Fibroblast of the conjunctiva (primary cell): ENCODE data around the gene C19orf53.

Experiments used
- DNase-seq: peaks from one replicate; pipeline ENCODE4 v3.0.0-alpha.2; 2010; ENCODE audit warnings: low read depth

The C19orf53 gene

GRCh38 chr19:13796301-13797057 lies 22.2 kb downstream of the C19orf53 start:
- peak; percentile 87 for DNase-seq

DNA sequence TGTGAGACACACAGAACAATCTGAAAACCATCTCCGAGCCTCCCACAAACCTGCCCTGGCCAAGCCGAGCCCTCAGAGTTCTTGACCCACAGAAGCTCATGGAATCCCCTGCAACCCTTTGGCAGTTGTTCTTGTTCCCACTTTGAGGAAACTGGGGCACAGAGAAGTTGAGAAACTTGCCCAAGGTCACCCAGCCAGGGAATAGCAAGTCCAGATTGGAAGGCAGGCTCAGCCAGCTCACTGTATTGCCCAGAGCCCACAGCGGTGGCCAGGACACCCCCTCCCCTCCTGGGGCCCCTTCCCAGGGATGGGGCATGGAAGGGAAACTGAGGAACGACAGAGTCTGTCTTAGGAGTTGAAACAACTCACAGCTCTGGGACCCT lies 22.8 kb downstream of the C19orf53 start:
- DNase-seq = no peak

DNA sequence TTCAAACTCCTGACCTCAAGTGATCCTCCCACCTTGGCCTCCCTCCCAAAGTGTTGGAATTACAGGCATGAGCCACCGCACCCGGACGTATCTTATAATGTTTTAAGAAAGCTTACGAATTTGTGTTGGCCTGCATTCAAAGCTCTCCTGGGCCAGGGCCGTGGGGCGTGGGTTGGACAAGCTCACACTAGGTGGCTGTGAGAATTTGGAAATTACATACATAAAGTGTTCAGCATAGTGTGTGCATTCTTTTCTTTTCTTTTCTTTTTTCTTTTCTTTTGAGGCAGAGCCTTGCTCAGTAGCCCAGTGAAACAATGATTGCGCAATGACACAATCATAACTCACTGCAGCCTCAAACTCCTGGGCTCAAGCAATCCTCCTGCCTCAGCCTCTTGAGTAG lies 23.6 kb downstream of the C19orf53 start:
- DNase-seq = peak; percentile 59

DNA sequence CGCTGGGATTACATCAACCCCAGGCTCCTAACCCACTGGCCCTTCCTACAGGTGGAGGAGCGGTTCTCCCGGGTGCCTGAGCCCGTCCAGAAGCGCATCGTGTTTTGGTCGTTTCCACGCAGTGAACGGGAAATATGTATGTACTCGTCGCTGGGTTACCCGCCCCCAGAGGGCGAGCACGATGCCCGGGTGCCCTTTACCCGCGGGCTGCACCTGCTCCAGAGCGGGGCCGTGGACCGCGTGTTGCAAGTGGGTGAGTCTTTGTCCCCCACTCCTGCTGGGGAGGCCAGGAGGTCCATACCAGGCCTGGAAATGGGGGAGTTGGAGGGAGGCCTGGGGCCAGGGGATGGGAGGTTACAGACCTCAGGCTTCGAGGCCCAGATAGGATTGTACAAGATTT lies 25.4 kb downstream of the C19orf53 start:
- DNase-seq = no peak

DNA sequence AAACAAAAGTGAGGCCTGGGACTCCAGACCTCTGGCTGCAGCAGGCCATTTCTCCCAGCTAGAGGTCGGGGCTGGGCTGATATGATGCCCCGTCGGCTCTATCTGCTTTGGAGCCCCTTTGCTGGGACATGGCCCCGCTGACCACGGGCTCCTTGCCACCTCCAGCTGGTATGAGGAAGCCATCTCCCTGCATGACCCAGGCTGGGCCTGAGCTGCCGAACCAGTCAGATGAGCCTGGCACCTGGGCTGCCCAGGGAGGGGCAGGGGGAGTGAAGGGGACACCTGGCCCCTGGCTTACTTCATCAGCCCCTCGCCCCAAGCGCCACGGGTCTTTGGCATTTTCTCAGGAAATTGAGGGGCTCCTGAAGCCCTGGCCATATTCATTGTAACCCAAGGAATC lies 28.8 kb downstream of the C19orf53 start:
- no peak for DNase-seq

DNA sequence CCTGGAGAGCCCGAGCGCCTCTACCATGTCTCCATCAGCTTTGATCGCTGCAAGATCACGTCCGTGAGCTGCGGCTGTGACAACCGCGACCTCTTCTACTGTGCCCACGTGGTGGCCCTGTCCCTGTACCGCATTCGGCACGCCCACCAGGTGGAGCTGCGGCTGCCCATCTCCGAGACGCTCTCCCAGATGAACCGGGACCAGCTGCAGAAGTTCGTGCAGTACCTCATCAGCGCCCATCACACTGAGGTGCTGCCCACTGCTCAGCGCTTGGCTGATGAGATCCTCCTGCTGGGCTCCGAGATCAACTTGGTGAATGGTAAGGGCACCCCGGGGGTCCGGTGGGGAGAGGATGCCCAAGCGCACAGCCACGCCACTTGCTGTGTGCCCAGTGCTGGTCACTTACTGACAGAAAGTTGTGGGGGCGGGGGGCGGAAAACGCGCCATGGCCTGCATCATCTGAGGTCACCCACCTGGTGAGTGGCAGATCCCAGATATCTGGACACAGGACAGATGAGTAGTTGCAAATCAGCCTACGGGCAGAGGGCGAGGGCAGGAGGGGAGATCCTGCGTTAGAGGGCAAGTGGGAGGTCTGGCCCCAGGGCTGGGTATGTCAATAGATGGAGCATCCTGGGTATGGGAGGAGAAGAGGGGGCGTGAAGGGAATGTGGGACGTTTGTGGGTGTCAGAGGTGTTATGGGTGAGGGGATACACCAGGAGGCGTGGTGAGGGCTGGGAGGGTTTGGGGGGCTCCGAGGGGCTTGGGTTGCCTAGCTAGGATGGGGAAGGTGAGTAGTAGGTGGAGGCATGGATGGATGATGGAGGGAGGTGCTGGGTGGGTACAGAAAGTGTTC lies 30.8 kb downstream of the C19orf53 start:
- DNase-seq = no peak

GRCh38 chr19:13806728-13807127 lies 32.5 kb downstream of the C19orf53 start:
- DNase-seq = no peak

DNA sequence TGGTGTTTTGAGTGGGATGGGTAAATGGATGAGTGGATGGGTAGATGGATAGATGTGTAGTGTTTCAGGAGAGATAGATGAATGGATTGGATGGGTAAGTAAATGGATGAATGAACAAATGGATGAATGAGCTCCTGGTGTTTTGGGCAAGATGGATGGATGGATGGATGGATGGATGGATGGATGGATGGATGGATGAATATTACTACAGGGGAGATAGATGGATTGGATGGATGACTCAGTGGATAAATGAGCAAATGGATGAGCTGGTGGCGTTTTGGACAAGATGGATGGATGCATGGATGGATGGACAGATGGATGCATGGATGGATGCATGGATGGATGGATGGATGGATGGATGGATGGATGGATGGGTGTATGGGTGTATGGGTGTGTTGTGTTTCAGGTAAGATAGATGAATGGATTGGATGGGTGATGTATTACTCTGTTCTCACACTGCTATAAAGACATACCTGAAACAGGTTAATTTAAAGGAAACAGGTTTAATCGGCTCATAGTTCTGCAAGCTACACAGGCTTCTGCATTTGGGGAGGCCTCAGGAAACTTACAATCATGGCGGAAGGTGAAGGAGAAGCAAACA lies 33.3 kb downstream of the C19orf53 start:
- DNase-seq = no peak

DNA sequence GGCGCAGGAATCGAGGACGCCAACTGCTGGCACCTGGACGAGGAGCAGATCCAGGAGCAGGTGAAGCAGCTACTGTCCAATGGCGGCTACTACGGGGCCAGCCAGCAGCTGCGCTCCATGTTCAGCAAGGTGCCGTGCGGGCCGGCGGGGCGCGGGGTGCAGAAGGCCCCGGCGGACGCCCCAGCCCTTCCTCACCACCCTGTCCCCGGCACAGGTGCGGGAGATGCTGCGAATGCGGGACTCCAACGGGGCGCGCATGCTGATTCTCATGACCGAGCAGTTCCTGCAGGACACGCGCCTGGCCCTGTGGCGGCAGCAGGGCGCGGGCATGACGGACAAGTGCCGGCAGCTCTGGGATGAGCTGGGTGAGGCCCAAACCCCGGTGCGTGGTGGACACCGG lies 34.6 kb downstream of the C19orf53 start:
- DNase-seq = no peak

DNA sequence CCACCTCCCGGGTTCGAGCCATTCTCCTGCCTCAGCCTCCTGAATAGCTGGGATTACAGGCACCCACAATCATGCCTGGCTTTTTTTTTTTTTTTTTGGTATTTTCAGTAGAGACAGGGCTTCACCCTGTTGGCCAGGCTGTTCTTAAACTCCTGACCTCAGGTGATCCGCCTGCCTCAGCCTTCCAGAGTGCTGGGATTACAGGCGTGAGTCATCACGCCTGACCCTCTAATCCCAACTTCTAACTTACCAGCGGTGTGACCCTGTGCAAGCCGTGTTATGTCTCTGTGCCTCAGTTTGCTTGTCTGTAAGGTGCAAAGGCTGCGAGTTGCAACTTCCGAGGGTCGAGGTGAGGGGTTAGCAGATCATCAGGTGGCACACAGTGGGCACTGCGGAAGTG lies 38.3 kb downstream of the C19orf53 start:
- DNase-seq = no peak

- no peak for DNase-seq
These were observed 38.9 kb downstream of the C19orf53 start for GRCh38 chr19:13813147-13813546.

GRCh38 chr19:13814550-13814949 lies 40.3 kb downstream of the C19orf53 start:
- no peak for DNase-seq

DNA sequence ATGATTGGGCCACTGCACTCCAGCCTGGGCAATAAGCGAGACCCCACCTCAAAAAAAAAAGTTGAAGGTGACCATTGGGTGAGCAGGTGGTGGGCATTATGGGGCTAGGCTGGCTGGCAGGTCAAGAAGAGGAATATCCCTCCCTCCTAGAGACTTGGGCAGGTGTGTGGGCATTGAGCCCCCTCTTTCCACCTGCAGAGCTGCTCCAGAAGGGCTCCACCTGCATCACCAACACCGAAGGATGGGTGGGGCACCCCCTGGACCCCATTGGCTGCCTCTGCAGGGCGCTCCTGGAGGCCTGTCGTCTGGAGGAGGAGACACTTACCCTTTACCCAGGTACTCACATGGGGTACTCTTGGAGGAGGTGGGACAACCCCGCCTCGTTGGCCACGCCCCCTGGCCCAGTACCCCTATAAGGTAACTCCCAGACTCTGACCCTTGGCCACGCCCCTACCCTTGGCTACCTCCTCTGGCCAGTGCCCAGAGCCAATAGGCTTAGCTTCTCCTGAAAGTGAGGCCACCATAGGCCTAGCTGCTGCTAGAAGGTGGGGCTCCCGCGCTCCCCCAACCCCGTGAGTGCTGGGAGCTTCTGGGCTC lies 42.9 kb downstream of the C19orf53 start:
- no peak for DNase-seq

GRCh38 chr19:13817615-13818371 lies 43.5 kb downstream of the C19orf53 start:
- DNase-seq = no peak

DNA sequence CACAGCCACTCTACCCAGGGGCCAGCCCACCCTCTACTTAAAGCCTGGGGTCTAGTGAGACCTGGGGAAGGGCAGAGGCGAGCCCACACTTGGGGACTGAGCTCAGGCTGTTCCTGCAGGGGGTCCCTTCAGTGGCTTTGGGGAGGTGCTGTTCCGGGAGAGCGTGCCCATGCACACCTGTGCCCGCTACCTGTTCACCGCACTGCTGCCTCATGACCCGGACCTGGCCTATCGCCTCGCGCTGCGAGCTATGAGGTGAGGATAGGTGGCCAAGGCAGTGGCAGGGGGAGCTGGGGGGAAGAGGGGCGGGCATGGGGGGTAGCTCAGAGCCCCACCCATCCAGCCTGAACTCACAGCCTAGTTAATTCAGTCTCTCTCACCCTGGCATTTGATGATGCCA lies 45.0 kb downstream of the C19orf53 start:
- DNase-seq = no peak

DNA sequence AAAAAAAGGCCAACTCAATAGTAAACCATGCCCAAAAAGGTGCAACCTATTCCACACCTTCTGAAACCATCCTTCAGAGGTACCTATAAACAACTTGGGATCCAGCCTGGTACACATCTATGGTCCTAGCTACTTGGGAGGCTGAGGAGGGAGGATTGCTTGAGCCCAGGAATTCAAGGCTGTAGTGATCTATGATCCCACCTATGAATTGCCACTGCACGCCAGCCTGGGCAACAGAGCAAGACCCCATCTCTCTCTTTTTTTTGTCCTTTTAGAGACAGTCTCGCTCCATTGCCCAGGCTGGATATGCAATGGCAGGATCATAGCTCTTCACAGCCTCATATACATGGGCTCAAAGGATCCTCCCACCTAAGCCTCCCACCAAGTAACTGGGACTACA lies 47.0 kb downstream of the C19orf53 start:
- DNase-seq = no peak

DNA sequence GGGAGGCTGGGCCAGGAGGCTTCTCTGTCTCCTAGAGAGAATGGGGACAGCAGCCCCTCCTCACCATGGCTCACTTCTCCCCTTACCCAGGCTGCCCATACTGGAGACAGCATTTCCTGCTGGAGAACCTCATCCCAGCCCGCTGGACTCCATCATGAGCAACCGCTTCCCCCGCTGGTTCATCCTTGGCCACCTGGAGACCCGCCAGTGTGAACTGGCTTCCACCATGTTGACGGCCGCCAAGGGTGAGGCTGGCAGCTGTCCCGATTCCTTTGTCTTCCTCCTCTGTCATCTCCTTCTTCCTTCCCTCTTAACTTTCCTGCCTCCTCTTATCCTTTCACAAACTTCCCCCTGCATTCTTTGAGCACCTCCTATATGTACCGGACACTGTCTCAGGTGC lies 49.0 kb downstream of the C19orf53 start:
- no peak for DNase-seq

DNA sequence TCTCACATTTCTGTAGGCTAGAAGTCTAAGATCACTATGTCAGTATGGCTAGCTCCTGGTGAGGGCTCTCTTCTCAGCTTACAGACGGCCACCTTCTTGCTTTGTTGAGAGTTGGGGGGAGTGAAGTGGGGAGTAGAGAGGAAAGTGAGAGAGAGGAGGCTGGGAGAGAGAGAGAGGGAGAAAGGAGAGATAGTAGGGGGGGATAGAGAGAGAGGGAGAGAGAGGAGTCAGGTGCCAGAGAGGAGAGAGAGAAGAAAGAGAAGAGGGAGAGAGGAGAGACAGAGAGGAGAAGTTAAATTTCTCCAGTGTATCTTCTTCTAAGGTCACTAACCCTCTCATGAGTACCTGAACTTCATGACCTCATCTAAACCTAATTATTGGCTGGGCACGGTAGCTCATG lies 49.6 kb downstream of the C19orf53 start:
- DNase-seq = no peak

DNA sequence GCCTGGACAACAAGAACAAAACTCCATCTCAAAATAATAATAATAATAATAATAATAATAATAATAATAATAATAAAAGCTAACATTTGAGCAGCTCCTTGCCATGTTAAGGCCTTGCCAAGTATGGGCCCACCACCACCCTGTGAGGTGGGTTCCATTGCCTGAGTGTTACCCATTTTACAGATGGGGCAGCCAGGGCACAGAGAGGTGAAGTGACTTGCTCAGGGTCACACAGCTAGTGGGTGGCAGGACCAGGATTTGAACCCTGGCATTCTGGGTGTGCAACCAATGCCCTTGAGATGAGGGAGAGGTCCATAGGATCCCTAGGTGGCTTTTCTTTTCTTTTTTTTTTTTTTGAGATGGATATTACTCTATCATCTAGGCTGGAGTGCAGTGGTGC lies 50.4 kb downstream of the C19orf53 start:
- no peak for DNase-seq

GRCh38 chr19:13825489-13826441 lies 51.5 kb downstream of the C19orf53 start:
- no peak for DNase-seq
